Mesothelial cell of epicardium (in vitro differentiated cells): Measurements from ENCODE around the gene BACE1. TPM values are rescaled to one million over a fixed set of nuclear protein-coding genes. Genes with fewer than 3 reads are reported as not detected.

Experiments
- DNase-seq, 2 experiments: peaks; one replicate each; pipeline ENCODE4 v3.0.0; 2021; ENCODE audit warnings: low spot score in 2 of 2; ENCODE audit not compliant: unreplicated experiment in 2 of 2
- H3K27ac Mint-ChIP-seq: 2 replicates; pipeline ENCODE4 v1.8.0; 2021; ENCODE audit warnings: mixed read lengths
- H3K27me3 Mint-ChIP-seq: 2 replicates; pipeline ENCODE4 v1.8.0; 2021; ENCODE audit warnings: low read depth, mixed read lengths
- H3K36me3 Mint-ChIP-seq: 2 replicates; pipeline ENCODE4 v1.8.0; 2021; ENCODE audit warnings: mixed read lengths
- H3K4me1 Mint-ChIP-seq: 2 replicates; pipeline ENCODE4 v1.8.0; 2021; ENCODE audit warnings: mixed read lengths
- H3K4me3 Mint-ChIP-seq: 2 replicates; pipeline ENCODE4 v1.8.0; 2021; ENCODE audit warnings: mild to moderate bottlenecking, moderate library complexity, mixed read lengths
- H3K9me3 Mint-ChIP-seq: 2 replicates; pipeline ENCODE4 v1.8.0; 2021; ENCODE audit warnings: mixed read lengths
- CTCF ChIP-seq: fragments of 200-600 bp; sonication (generic); IDR thresholded peaks from one replicate; pipeline ENCODE4 v1.5.0; 2021; ENCODE audit warnings: antibody characterized with exemption; ENCODE audit not compliant: unreplicated experiment
- total RNA-seq: library from RNA; stranded (reverse); gene quantifications from 3 replicates; pipeline ENCODE4 v1.2.1, GENCODE V29; 2021

BACE1 gene
- total RNA-seq, 1 donor from 2014 or later: 38.1 TPM

- no peak for DNase-seq
- Mint-ChIP-seq H3K9me3 (no peaks in the 10 kb centered on the region), H3K27me3 (no peaks in the 10 kb centered on the region), H3K36me3 (peaks cover 47% of the 10 kb centered on the region), H3K4me3 (no peak within 1 kb of the TSS), H3K4me1 (no peaks in the 10 kb centered on the region), H3K27ac (no peak within 1 kb of the TSS)
- TF ChIP-seq CTCF: no peak
Observed at GRCh38 chr11:117290809-117291396, 25.2 kb downstream of the BACE1 start, which contains the start of gene BACE1-AS. TSS of gene BACE1-AS (plus strand) at chr11:117291346.

DNA sequence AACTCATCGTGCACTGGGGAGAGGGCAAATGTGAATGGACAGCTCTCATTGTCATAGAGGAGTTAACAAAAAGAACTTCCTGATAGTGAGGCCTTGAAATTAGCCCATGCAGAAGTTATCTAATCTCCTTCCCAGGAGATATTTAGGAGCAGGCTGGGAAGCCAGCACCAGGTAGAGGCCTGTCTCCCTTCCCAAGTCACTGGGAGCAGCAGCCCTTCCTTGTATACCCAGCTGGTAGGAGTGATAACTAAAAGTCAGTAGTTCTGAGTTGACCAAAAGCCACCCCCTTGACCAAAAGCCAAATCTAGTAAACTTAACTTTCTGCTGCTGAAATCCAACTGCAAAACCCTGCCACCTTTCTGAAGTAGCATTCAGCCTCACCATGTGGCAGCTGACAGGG lies 26.3 kb downstream of the BACE1 start:
- no peak for DNase-seq
- H3K27ac Mint-ChIP-seq: no peak overlapping the region
- no peak overlapping the region for H3K4me3 Mint-ChIP-seq
- TF ChIP-seq CTCF: no peak
- H3K27me3 Mint-ChIP-seq: no peaks in the 10 kb centered on the region
- no peaks in the 10 kb centered on the region for H3K4me1 Mint-ChIP-seq
- no peaks in the 10 kb centered on the region for H3K9me3 Mint-ChIP-seq
- H3K36me3 Mint-ChIP-seq: peaks cover 46% of the 10 kb centered on the region

DNA sequence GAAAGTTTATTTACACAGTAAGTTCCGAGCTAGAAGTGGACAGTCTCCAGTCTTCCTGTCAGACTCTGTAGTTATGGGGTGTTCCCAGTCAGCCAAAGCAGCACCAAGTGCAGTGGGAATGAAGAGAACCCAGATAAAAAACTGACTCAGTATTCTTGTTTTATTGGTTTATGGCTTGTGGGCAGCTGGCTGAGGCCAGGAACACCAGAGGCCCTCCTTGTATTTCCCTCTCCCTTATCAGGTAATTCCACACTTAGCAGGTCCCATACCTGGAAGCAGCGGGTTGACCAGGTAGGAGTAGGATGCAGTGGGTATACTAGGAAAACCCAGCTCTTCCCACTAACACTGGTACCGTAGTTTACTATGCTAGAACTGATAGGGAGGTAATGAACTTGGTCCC lies 28.4 kb downstream of the BACE1 start:
- Mint-ChIP-seq H3K36me3 (peaks cover 45% of the 10 kb centered on the region), H3K27me3 (no peaks in the 10 kb centered on the region), H3K9me3 (no peaks in the 10 kb centered on the region), H3K27ac (no peak overlapping the region), H3K4me3 (no peak overlapping the region), H3K4me1 (no peaks in the 10 kb centered on the region)
- no peak for DNase-seq
- TF ChIP-seq CTCF: no peak

DNA sequence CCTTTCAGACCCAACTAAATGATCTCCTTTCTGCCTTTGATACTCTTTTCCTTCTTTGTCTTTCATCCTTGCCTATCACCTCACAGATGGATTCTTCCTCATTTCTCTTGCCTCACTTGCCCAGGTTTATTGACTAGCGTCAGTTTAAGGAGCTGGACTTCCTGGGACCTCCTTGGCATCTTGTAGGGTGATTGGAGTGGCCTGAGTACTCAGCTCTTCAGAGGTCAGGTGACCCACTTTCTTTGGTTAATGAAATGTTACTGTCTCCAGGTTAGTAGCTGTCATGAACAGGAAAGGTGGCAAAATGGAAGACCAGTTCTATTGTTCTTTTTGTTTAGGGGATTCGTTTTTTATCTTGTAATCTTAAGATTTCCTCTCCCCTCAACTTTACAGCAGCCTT lies 29.5 kb downstream of the BACE1 start:
- no peak for TF ChIP-seq CTCF

DNA sequence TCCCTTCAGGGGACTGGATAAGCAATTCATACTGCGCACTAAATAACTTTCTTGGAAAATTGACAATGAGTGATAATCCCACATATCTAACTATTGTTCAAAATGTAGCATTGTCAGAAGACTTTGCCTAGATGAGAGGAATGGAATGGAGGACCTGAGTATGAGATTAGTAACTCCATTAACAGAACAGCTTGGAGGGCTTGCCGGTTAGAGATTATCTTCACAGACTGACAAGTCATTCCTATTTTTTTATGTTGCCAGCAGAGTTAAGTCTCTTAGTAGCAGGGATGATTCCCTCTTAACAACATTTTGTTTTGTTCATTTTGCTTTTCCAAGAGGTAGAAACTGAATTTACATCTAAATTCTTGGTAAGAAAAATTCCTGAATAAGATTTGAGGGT lies 32.0 kb downstream of the BACE1 start:
- Mint-ChIP-seq H3K4me3 (no peak overlapping the region), H3K27me3 (no peaks in the 10 kb centered on the region), H3K36me3 (peaks cover 38% of the 10 kb centered on the region), H3K27ac (no peak overlapping the region), H3K9me3 (no peaks in the 10 kb centered on the region), H3K4me1 (peaks cover 20% of the 10 kb centered on the region)
- no peak for DNase-seq
- no peak for TF ChIP-seq CTCF

More for the DNA sequence above, 29.5 kb downstream of the BACE1 start:
- H3K27ac Mint-ChIP-seq: no peak overlapping the region
- H3K4me3 Mint-ChIP-seq: no peak overlapping the region
- H3K27me3 Mint-ChIP-seq: no peaks in the 10 kb centered on the region
- no peak for DNase-seq
- peaks cover 2% of the 10 kb centered on the region for H3K4me1 Mint-ChIP-seq
- H3K9me3 Mint-ChIP-seq: no peaks in the 10 kb centered on the region
- H3K36me3 Mint-ChIP-seq: peaks cover 52% of the 10 kb centered on the region

DNA sequence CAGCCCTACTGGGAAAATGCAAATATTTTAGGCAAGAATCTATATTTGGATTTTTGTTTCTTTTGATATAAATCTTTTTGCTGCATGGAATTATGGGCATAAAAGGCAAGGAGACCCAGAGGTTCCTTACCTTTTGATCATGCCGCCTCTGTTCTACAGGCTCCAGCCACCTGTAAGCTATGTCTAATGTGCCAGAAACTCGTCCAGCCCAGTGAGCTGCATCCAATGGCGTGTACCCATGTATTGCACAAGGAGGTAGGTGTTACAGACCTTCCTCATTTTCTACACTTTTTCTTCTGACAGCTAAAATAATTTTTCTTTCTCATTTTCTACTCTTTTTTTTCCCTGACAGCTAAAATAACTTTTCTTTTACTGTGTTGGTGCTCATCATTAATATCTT lies 33.1 kb downstream of the BACE1 start:
- no peak overlapping the region for H3K27ac Mint-ChIP-seq
- H3K27me3 Mint-ChIP-seq: no peaks in the 10 kb centered on the region
- peaks cover 31% of the 10 kb centered on the region for H3K36me3 Mint-ChIP-seq
- peaks cover 24% of the 10 kb centered on the region for H3K4me1 Mint-ChIP-seq
- no peaks in the 10 kb centered on the region for H3K9me3 Mint-ChIP-seq
- H3K4me3 Mint-ChIP-seq: no peak overlapping the region
- DNase-seq: no peak
- TF ChIP-seq CTCF: no peak
